ENCODE measurements around the gene ABCA12. TPM values are rescaled to one million over a fixed set of nuclear protein-coding genes. Genes with fewer than 3 reads are reported as not detected.

Gene ABCA12
- total RNA-seq, 1 donor from 2014 or later: 0.17 TPM

- H3K4me1 ChIP-seq: no peaks in the 10 kb centered on the region
- H3K36me3 Mint-ChIP-seq: no peaks in the 10 kb centered on the region
- no peak overlapping the region for H3K4me3 ChIP-seq
- H3K27me3 Mint-ChIP-seq (ENCODE audit: insufficient read depth, low read depth): no peaks in the 10 kb centered on the region
- TF ChIP-seq EZH2 (IDR thresholded peaks at IDR 0.05) (no peak), CTCF (IDR thresholded peaks at IDR 0.05) (no peak), EZH2phosphoT487 (IDR thresholded peaks at IDR 0.05) (no peak)
- H3K9me3 Mint-ChIP-seq: no peaks in the 10 kb centered on the region
- H3K79me2 ChIP-seq (ENCODE audit: low read depth): no peaks in the 10 kb centered on the region
- H3K9me3 ChIP-seq (ENCODE audit: low read depth): no peaks in the 10 kb centered on the region
- no peaks in the 10 kb centered on the region for H3K4me1 Mint-ChIP-seq
- no peak overlapping the region for H3K9ac ChIP-seq
- H3K36me3 ChIP-seq: no peaks in the 10 kb centered on the region
- H2AFZ ChIP-seq (replicated peaks): no peak overlapping the region
- DNase-seq (ENCODE audit: low spot score): no peak
- no peak overlapping the region for H3K27ac ChIP-seq
- no peak overlapping the region for H3K4me3 Mint-ChIP-seq
- H3K27ac Mint-ChIP-seq: no peak overlapping the region
- H3K4me2 ChIP-seq: no peak overlapping the region
- H4K20me1 ChIP-seq (ENCODE audit: low read depth): no peaks in the 10 kb centered on the region
- H3K27me3 ChIP-seq: no peaks in the 10 kb centered on the region
- no peaks in the 10 kb centered on the region for H3F3A ChIP-seq (ENCODE audit: low read depth)
These were observed 152.8 kb downstream of the ABCA12 start for GRCh38 chr2:214985619-214986018.

GRCh38 chr2:214966420-214966819, 172.0 kb downstream of the ABCA12 start:
- no peak overlapping the region for H3K4me3 Mint-ChIP-seq
- peaks cover 8% of the 10 kb centered on the region for H3K36me3 Mint-ChIP-seq
- H3K9me3 Mint-ChIP-seq: peaks cover 16% of the 10 kb centered on the region
- Histone ChIP-seq H3K4me1 (peaks cover 1% of the 10 kb centered on the region), H3K4me2 (no peak overlapping the region), H3K4me3 (no peak overlapping the region), H4K20me1 (ENCODE audit: low read depth) (no peaks in the 10 kb centered on the region), H3K27me3 (no peaks in the 10 kb centered on the region), H3K79me2 (ENCODE audit: low read depth) (no peaks in the 10 kb centered on the region), H3K9me3 (ENCODE audit: low read depth) (peaks cover 4% of the 10 kb centered on the region), H3K9ac (no peak overlapping the region), H2AFZ (replicated peaks) (no peak overlapping the region), H3K27ac (no peak overlapping the region), H3K36me3 (no peaks in the 10 kb centered on the region), H3F3A (ENCODE audit: low read depth) (no peaks in the 10 kb centered on the region)
- H3K4me1 Mint-ChIP-seq: no peaks in the 10 kb centered on the region
- H3K27me3 Mint-ChIP-seq (ENCODE audit: insufficient read depth, low read depth): no peaks in the 10 kb centered on the region
- no peak for TF ChIP-seq EZH2 (IDR thresholded peaks at IDR 0.05)
- no peak for TF ChIP-seq CTCF (IDR thresholded peaks at IDR 0.05)
- no peak for TF ChIP-seq EZH2phosphoT487 (IDR thresholded peaks at IDR 0.05)
- no peak overlapping the region for H3K27ac Mint-ChIP-seq
- DNase-seq (ENCODE audit: low spot score): no peak

- no peak overlapping the region for H3K27ac ChIP-seq
- Mint-ChIP-seq H3K27ac (no peak overlapping the region), H3K4me1 (no peaks in the 10 kb centered on the region), H3K27me3 (ENCODE audit: insufficient read depth, low read depth) (no peaks in the 10 kb centered on the region), H3K4me3 (no peak overlapping the region), H3K9me3 (peaks cover 16% of the 10 kb centered on the region), H3K36me3 (peaks cover 8% of the 10 kb centered on the region)
- H3K36me3 ChIP-seq: no peaks in the 10 kb centered on the region
- no peak for DNase-seq (ENCODE audit: low spot score)
- no peak overlapping the region for H2AFZ ChIP-seq (replicated peaks)
- H3K4me3 ChIP-seq: no peak overlapping the region
- H3F3A ChIP-seq (ENCODE audit: low read depth): no peaks in the 10 kb centered on the region
- H4K20me1 ChIP-seq (ENCODE audit: low read depth): no peaks in the 10 kb centered on the region
- no peak overlapping the region for H3K9ac ChIP-seq
- H3K4me1 ChIP-seq: peaks cover 6% of the 10 kb centered on the region
- TF ChIP-seq EZH2phosphoT487 (IDR thresholded peaks at IDR 0.05) (no peak), CTCF (IDR thresholded peaks at IDR 0.05) (peak; percentile 23), EZH2 (IDR thresholded peaks at IDR 0.05) (no peak)
- H3K27me3 ChIP-seq: no peaks in the 10 kb centered on the region
- H3K4me2 ChIP-seq: no peak overlapping the region
- H3K9me3 ChIP-seq (ENCODE audit: low read depth): peaks cover 4% of the 10 kb centered on the region
- no peaks in the 10 kb centered on the region for H3K79me2 ChIP-seq (ENCODE audit: low read depth)
These were observed 177.7 kb downstream of the ABCA12 start for GRCh38 chr2:214960677-214961076.
